ENCODE results near the gene LYPD6B. TPM values are rescaled to one million over a fixed set of nuclear protein-coding genes. Genes with fewer than 3 reads are reported as not detected.

Gene LYPD6B
- total RNA-seq, 1 experiment from 2014 or later = 2.0 TPM

- H2AFZ ChIP-seq (ENCODE audit: low read length) = no peak overlapping the region
- H3K27me3 ChIP-seq (ENCODE audit: insufficient read depth, low read length) = no peaks in the 10 kb centered on the region
- Mint-ChIP-seq H3K27ac (no peak overlapping the region), H3K36me3 (ENCODE audit: insufficient read depth in 1 of 3, low read depth in 3 of 3) (no peaks in the 10 kb centered on the region), H3K9me3 (no peaks in the 10 kb centered on the region), H3K27me3 (ENCODE audit: low read depth) (no peaks in the 10 kb centered on the region), H3K4me3 (no peak overlapping the region; a peak in 1 of 5 replicates), H3K4me1 (peaks cover 6 to 7% of the 10 kb centered on the region in 2 experiments)
- no peaks in the 10 kb centered on the region for H4K20me1 ChIP-seq (ENCODE audit: control insufficient read depth, insufficient read depth, insufficient read length)
- H4K8ac ChIP-seq (replicated peaks; ENCODE audit: insufficient read length, low read depth, low read length) = no peak overlapping the region
- H3T11ph ChIP-seq (ENCODE audit: low read length) = no peak overlapping the region
- H3K14ac ChIP-seq (ENCODE audit: insufficient read depth, low read length) = no peak overlapping the region
- H2BK12ac ChIP-seq (ENCODE audit: insufficient read length, low read depth, low read length) = no peak overlapping the region
- H3K23ac ChIP-seq (ENCODE audit: insufficient read length, low read depth, low read length) = no peak overlapping the region
- no peak overlapping the region for H3K18ac ChIP-seq (ENCODE audit: insufficient read length, low read depth, low read length)
- H2BK5ac ChIP-seq (ENCODE audit: insufficient read length, low read length) = no peak overlapping the region
- no peaks in the 10 kb centered on the region for H3K9me3 ChIP-seq (ENCODE audit: control insufficient read depth, low read depth, low read length)
- no peaks in the 10 kb centered on the region for H3K23me2 ChIP-seq (ENCODE audit: insufficient read length, low read depth, low read length, poor library complexity, severe bottlenecking)
- H3K79me2 ChIP-seq (ENCODE audit: insufficient read depth, low read length) = no peaks in the 10 kb centered on the region
- no peaks in the 10 kb centered on the region for H3K79me1 ChIP-seq (ENCODE audit: insufficient read depth, low read depth, low read length, poor library complexity, severe bottlenecking)
- no peak overlapping the region for H2BK15ac ChIP-seq (ENCODE audit: low read depth, low read length)
- WGBS (ENCODE audit: extremely low coverage, insufficient read length, low lambda C conversion rate) = no CpG with 5 or more reads among the region's 1 CpG
- no peak for TF ChIP-seq CTCF (conservative IDR thresholded peaks at IDR 0.05)
- no peak for DNase-seq
- H2BK120ac ChIP-seq (ENCODE audit: low read depth, low read length, poor library complexity, severe bottlenecking) = no peak overlapping the region
- H4K5ac ChIP-seq (ENCODE audit: insufficient read length, low read depth, low read length) = no peak overlapping the region
- H3K4me1 ChIP-seq (ENCODE audit: insufficient read depth, low read length) = no peaks in the 10 kb centered on the region
- no peak overlapping the region for H3K4me2 ChIP-seq (ENCODE audit: insufficient read depth, insufficient read length, low read length)
- H3K4ac ChIP-seq (ENCODE audit: low read depth, low read length) = no peak overlapping the region
- no peak overlapping the region for H3K27ac ChIP-seq (ENCODE audit: insufficient read length, low read depth, low read length)
- no peak overlapping the region for H3K56ac ChIP-seq (ENCODE audit: insufficient read length, low read depth, low read length)
- no peak overlapping the region for H3K9ac ChIP-seq (ENCODE audit: extremely low read depth, insufficient read length, low read length)
- no peak overlapping the region for H2AK5ac ChIP-seq (ENCODE audit: insufficient read length, low read length)
- no peak overlapping the region for H4K91ac ChIP-seq (ENCODE audit: insufficient read length, low read depth, low read length)
- no peak overlapping the region for H2BK20ac ChIP-seq (ENCODE audit: low read depth, low read length, poor library complexity, severe bottlenecking)
Observed at GRCh38 chr2:149192427-149192826, 153.9 kb downstream of the LYPD6B start.

Data from H9 (cell line).